Measurements from ENCODE around the gene EFCAB11. TPM values are rescaled to one million over a fixed set of nuclear protein-coding genes. Genes with fewer than 3 reads are reported as not detected.

The EFCAB11 gene
- polyA plus RNA-seq, 1 donor (not counting 4 experiments of a cell fraction or from before 2014, with no cell fraction given), result 12.9 TPM

- no peak overlapping the region for H2AFZ ChIP-seq (ENCODE audit: control insufficient read depth, low read length)
- no peaks in the 10 kb centered on the region for H3K36me3 ChIP-seq (ENCODE audit: control insufficient read depth in 2 of 2, extremely low read depth in 1 of 2, insufficient read depth in 2 of 2, low read length in 2 of 2)
- no peaks in the 10 kb centered on the region for H4K20me1 ChIP-seq (ENCODE audit: control insufficient read depth, extremely low read depth, insufficient read depth, low read length)
- no peak overlapping the region for H3K27ac ChIP-seq (ENCODE audit: control insufficient read depth, insufficient read depth, low read length)
- H3K9me1 ChIP-seq (ENCODE audit: control insufficient read depth, extremely low read depth, insufficient read depth, low read length), result no peaks in the 10 kb centered on the region
- H3K79me2 ChIP-seq (ENCODE audit: control insufficient read depth, insufficient read depth, low read length), result no peaks in the 10 kb centered on the region
- TF ChIP-seq EZH2 (IDR thresholded peaks at IDR 0.05; ENCODE audit: low read length), result no peak
- TF ChIP-seq CTCF (optimal IDR thresholded peaks at IDR 0.05 in 1 of 3, IDR thresholded peaks at IDR 0.05 in 1 of 3, conservative IDR thresholded peaks at IDR 0.05 in 1 of 3; ENCODE audit: extremely low read depth in 1 of 3, insufficient read depth in 2 of 3, low read length in 3 of 3), result no peak
- H3K4me1 ChIP-seq (ENCODE audit: control insufficient read depth, extremely low read depth, insufficient read depth, low read length), result no peaks in the 10 kb centered on the region
- no peak overlapping the region for H3K4me2 ChIP-seq (ENCODE audit: control insufficient read depth, extremely low read depth, insufficient read depth, low read depth, low read length)
- H3K9me3 ChIP-seq (ENCODE audit: control insufficient read depth, low read depth, low read length), result no peaks in the 10 kb centered on the region
- FAIRE-seq, result no peak
- dilution Hi-C loops (cut with MboI; ENCODE audit: extremely low pct_ligation_motif_present, low sequenced_read_pairs), result no loop called here
- no peak overlapping the region for H3K4me3 ChIP-seq (ENCODE audit: control insufficient read depth in 2 of 3, extremely low read depth in 1 of 3, insufficient read depth in 2 of 3, low read depth in 1 of 3, low read length in 3 of 3)
- H3K9ac ChIP-seq (ENCODE audit: control insufficient read depth, extremely low read depth, insufficient read depth, low read length), result no peak overlapping the region
- H3K27me3 ChIP-seq (ENCODE audit: control insufficient read depth, extremely low read depth, insufficient read depth, low read length), result no peaks in the 10 kb centered on the region
- DNase-seq (ENCODE audit: low read depth, low spot score), result no peak
Observed at GRCh38 chr14:89936654-89937185, 17.8 kb downstream of the EFCAB11 start.

GRCh38 chr14:89933002-89933401 lies 21.5 kb downstream of the EFCAB11 start:
- Histone ChIP-seq H3K36me3 (ENCODE audit: control insufficient read depth in 2 of 2, extremely low read depth in 1 of 2, insufficient read depth in 2 of 2, low read length in 2 of 2) (no peaks in the 10 kb centered on the region), H3K9me1 (ENCODE audit: control insufficient read depth, extremely low read depth, insufficient read depth, low read length) (no peaks in the 10 kb centered on the region), H3K27me3 (ENCODE audit: control insufficient read depth, extremely low read depth, insufficient read depth, low read length) (no peaks in the 10 kb centered on the region), H4K20me1 (ENCODE audit: control insufficient read depth, extremely low read depth, insufficient read depth, low read length) (no peaks in the 10 kb centered on the region), H2AFZ (ENCODE audit: control insufficient read depth, low read length) (no peak overlapping the region), H3K4me3 (ENCODE audit: control insufficient read depth in 2 of 3, extremely low read depth in 1 of 3, insufficient read depth in 2 of 3, low read depth in 1 of 3, low read length in 3 of 3) (no peak overlapping the region), H3K4me1 (ENCODE audit: control insufficient read depth, extremely low read depth, insufficient read depth, low read length) (no peaks in the 10 kb centered on the region), H3K79me2 (ENCODE audit: control insufficient read depth, insufficient read depth, low read length) (no peaks in the 10 kb centered on the region), H3K9ac (ENCODE audit: control insufficient read depth, extremely low read depth, insufficient read depth, low read length) (no peak overlapping the region), H3K9me3 (ENCODE audit: control insufficient read depth, low read depth, low read length) (no peaks in the 10 kb centered on the region), H3K27ac (ENCODE audit: control insufficient read depth, insufficient read depth, low read length) (no peak overlapping the region), H3K4me2 (ENCODE audit: control insufficient read depth, extremely low read depth, insufficient read depth, low read depth, low read length) (no peak overlapping the region)
- FAIRE-seq, result no peak
- TF ChIP-seq CTCF (optimal IDR thresholded peaks at IDR 0.05 in 1 of 3, IDR thresholded peaks at IDR 0.05 in 1 of 3, conservative IDR thresholded peaks at IDR 0.05 in 1 of 3; ENCODE audit: extremely low read depth in 1 of 3, insufficient read depth in 2 of 3, low read length in 3 of 3) (no peak), EZH2 (IDR thresholded peaks at IDR 0.05; ENCODE audit: low read length) (no peak)
- DNase-seq (ENCODE audit: low read depth, low spot score), result no peak
- dilution Hi-C loops (cut with MboI; ENCODE audit: extremely low pct_ligation_motif_present, low sequenced_read_pairs), result no loop called here
